Measurements from ENCODE around the gene SNX5.

Gene SNX5

DNA sequence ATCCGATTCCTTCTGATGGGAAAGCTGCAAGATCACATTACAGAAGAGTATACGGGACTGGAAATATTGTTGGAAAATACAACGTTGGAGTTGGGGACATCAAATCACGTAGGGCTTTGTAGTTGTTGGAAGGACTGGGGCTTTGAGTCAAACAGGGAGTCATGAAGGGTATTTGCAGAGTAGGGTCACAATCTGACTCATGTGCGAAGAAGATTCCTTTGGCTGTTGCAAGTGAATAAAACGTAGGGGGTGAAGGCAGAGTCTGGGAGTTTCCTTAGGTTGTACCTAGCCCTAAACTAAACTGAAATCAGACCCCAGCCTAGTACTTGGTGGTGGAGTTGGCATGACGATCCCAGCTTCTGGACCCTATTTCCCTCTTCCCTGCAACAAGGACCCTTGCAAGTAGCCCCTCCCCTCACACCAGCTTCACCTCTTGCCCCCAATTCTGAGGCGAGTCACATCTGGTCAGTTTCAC is 32.3 kb downstream of the SNX5 start:
- no peak overlapping the region for H3K4me3 ChIP-seq (ENCODE audit: low read depth, low read length)
- TF ChIP-seq, protein P1, sequence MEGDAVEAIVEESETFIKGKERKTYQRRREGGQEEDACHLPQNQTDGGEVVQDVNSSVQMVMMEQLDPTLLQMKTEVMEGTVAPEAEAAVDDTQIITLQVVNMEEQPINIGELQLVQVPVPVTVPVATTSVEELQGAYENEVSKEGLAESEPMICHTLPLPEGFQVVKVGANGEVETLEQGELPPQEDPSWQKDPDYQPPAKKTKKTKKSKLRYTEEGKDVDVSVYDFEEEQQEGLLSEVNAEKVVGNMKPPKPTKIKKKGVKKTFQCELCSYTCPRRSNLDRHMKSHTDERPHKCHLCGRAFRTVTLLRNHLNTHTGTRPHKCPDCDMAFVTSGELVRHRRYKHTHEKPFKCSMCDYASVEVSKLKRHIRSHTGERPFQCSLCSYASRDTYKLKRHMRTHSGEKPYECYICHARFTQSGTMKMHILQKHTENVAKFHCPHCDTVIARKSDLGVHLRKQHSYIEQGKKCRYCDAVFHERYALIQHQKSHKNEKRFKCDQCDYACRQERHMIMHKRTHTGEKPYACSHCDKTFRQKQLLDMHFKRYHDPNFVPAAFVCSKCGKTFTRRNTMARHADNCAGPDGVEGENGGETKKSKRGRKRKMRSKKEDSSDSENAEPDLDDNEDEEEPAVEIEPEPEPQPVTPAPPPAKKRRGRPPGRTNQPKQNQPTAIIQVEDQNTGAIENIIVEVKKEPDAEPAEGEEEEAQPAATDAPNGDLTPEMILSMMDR (IDR thresholded peaks at IDR 0.05; ENCODE audit: low read depth, low read length, missing control alignments), result no peak
- DNase-seq (ENCODE audit: low read depth), result no peak

DNA sequence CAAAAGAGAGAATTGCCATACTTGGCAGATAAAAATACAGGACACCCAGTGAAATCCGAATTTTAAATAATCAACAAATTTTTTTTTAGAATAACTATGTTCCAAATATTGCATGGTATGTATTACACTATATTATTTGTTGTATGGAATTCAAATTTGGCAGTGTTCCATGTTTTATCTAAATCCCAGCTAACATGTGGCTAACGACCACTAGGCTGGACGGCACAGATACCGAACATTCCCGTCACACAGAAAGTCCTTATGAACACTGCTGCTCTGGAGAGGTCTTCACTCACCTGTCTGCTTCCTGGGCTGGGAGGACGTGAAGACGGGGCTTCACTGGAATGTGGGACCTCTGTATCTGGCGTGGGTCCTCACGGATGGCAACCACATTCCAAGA is 32.8 kb downstream of the SNX5 start:
- DNase-seq (ENCODE audit: low read depth), result no peak
- no peak overlapping the region for H3K4me3 ChIP-seq (ENCODE audit: low read depth, low read length)
- TF ChIP-seq, protein P1 (IDR thresholded peaks at IDR 0.05; ENCODE audit: low read depth, low read length, missing control alignments), result no peak

GRCh38 chr20:17935186-17935585 is 33.4 kb downstream of the SNX5 start:
- TF ChIP-seq, protein P1 (IDR thresholded peaks at IDR 0.05; ENCODE audit: low read depth, low read length, missing control alignments), result no peak
- no peak for DNase-seq (ENCODE audit: low read depth)

GRCh38 chr20:17934141-17934862 is 34.3 kb downstream of the SNX5 start:
- TF ChIP-seq, protein P1 (IDR thresholded peaks at IDR 0.05; ENCODE audit: low read depth, low read length, missing control alignments), result no peak
- DNase-seq (ENCODE audit: low read depth), result no peak
- H3K4me3 ChIP-seq (ENCODE audit: low read depth, low read length), result no peak overlapping the region

More at GRCh38 chr20:17935186-17935585, 33.4 kb downstream of the SNX5 start:
- no peak overlapping the region for H3K4me3 ChIP-seq (ENCODE audit: low read depth, low read length)

- TF ChIP-seq, protein P1 (IDR thresholded peaks at IDR 0.05; ENCODE audit: low read depth, low read length, missing control alignments), result no peak
- DNase-seq (ENCODE audit: low read depth), result no peak
- no peak overlapping the region for H3K4me3 ChIP-seq (ENCODE audit: low read depth, low read length)
Measured at GRCh38 chr20:17933711-17934110, 34.9 kb downstream of the SNX5 start.

GRCh38 chr20:17933121-17933520 is 35.5 kb downstream of the SNX5 start:
- DNase-seq (ENCODE audit: low read depth), result no peak
- H3K4me3 ChIP-seq (ENCODE audit: low read depth, low read length), result no peak overlapping the region
- TF ChIP-seq, protein P1 (IDR thresholded peaks at IDR 0.05; ENCODE audit: low read depth, low read length, missing control alignments), result no peak

DNA sequence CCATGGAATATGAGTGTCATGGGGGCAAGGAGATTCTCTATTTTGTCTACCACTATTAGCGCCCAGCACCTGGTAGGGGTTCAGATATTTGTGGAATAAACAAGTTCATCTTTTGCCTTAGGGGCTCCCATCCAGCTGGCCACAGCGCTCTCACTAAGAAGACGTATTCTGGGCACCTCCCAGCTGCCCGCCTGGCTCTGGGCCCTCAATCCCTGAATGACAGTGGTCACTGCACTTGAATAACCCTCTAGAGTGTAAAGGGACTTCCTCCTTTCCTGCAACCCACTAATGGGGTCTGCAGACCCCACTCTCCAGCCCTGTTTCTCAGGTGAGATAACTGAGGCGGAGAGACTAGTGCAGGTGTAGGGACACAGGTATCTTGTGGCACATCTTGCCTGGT is 36.2 kb downstream of the SNX5 start:
- TF ChIP-seq, protein P1 (IDR thresholded peaks at IDR 0.05; ENCODE audit: low read depth, low read length, missing control alignments), result no peak
- no peak overlapping the region for H3K4me3 ChIP-seq (ENCODE audit: low read depth, low read length)
- DNase-seq (ENCODE audit: low read depth), result no peak

Data from GM12864 (cell line).